ENCODE results near the gene SGTB. TPM values are rescaled to one million over a fixed set of nuclear protein-coding genes. Genes with fewer than 3 reads are reported as not detected.
"Not testable (repeated sequence)": the region's sequence is repeated elsewhere in the genome, so short reads cannot be mapped to it uniquely, and the experiment has no call there.

SGTB gene
- total RNA-seq, 1 donor from 2014 or later: 31.7 TPM

GRCh38 chr5:65734921-65735320 is 13.0 kb upstream of the SGTB start:
- no peak for FAIRE-seq
- Mint-ChIP-seq H3K36me3 (ENCODE audit: low read depth, unreplicated experiment) (peaks cover 4% of the 10 kb centered on the region), H3K27me3 (ENCODE audit: low read depth, unreplicated experiment) (no peaks in the 10 kb centered on the region), H3K9me3 (ENCODE audit: unreplicated experiment) (peaks cover 2% of the 10 kb centered on the region), H3K27ac (ENCODE audit: unreplicated experiment) (no peak overlapping the region), H3K4me1 (ENCODE audit: low read depth, unreplicated experiment) (peaks cover 2% of the 10 kb centered on the region), H3K4me3 (ENCODE audit: unreplicated experiment) (no peak overlapping the region)
- Histone ChIP-seq H2AFZ (ENCODE audit: low read depth, low read length) (no peak overlapping the region), H3K36me3 (ENCODE audit: insufficient read depth, low read length) (no peaks in the 10 kb centered on the region), H3K27me3 (ENCODE audit: insufficient read depth, low read length) (no peaks in the 10 kb centered on the region), H3K4me3 (ENCODE audit: insufficient read depth, low read depth, low read length) (no peak overlapping the region), H3K9me3 (ENCODE audit: insufficient read depth, low read depth, low read length) (no peaks in the 10 kb centered on the region), H3K79me2 (ENCODE audit: insufficient read depth, low read length) (peaks cover 77% of the 10 kb centered on the region), H3K4me1 (ENCODE audit: insufficient read depth, low read length) (no peaks in the 10 kb centered on the region), H3K9ac (ENCODE audit: low read length) (no peak overlapping the region), H3K4me2 (ENCODE audit: low read length) (no peak overlapping the region), H4K20me1 (ENCODE audit: insufficient read depth, low read length) (peaks cover 25% of the 10 kb centered on the region), H3K27ac (ENCODE audit: low read depth, low read length) (no peak overlapping the region)
- DNase-seq (ENCODE audit: low read depth): no peak
- no peak for TF ChIP-seq EZH2 (IDR thresholded peaks at IDR 0.05; ENCODE audit: insufficient read depth, low read length)
- TF ChIP-seq, protein P1, sequence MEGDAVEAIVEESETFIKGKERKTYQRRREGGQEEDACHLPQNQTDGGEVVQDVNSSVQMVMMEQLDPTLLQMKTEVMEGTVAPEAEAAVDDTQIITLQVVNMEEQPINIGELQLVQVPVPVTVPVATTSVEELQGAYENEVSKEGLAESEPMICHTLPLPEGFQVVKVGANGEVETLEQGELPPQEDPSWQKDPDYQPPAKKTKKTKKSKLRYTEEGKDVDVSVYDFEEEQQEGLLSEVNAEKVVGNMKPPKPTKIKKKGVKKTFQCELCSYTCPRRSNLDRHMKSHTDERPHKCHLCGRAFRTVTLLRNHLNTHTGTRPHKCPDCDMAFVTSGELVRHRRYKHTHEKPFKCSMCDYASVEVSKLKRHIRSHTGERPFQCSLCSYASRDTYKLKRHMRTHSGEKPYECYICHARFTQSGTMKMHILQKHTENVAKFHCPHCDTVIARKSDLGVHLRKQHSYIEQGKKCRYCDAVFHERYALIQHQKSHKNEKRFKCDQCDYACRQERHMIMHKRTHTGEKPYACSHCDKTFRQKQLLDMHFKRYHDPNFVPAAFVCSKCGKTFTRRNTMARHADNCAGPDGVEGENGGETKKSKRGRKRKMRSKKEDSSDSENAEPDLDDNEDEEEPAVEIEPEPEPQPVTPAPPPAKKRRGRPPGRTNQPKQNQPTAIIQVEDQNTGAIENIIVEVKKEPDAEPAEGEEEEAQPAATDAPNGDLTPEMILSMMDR (IDR thresholded peaks at IDR 0.05; ENCODE audit: insufficient read depth, low read depth, low read length): no peak

GRCh38 chr5:65734196-65734775 is 12.4 kb upstream of the SGTB start:
- H3K27ac Mint-ChIP-seq (ENCODE audit: unreplicated experiment); H3K4me3 ChIP-seq (ENCODE audit: insufficient read depth, low read depth, low read length); H3K9me3 ChIP-seq (ENCODE audit: insufficient read depth, low read depth, low read length); H3K4me2 ChIP-seq (ENCODE audit: low read length); H3K4me1 ChIP-seq (ENCODE audit: insufficient read depth, low read length); H2AFZ ChIP-seq (ENCODE audit: low read depth, low read length); H3K4me1 Mint-ChIP-seq (ENCODE audit: low read depth, unreplicated experiment); H3K36me3 Mint-ChIP-seq (ENCODE audit: low read depth, unreplicated experiment); H3K9me3 Mint-ChIP-seq (ENCODE audit: unreplicated experiment); H3K27me3 Mint-ChIP-seq (ENCODE audit: low read depth, unreplicated experiment); H3K27me3 ChIP-seq (ENCODE audit: insufficient read depth, low read length); FAIRE-seq; DNase-seq (ENCODE audit: low read depth); H3K36me3 ChIP-seq (ENCODE audit: insufficient read depth, low read length); H3K4me3 Mint-ChIP-seq (ENCODE audit: unreplicated experiment); H3K9ac ChIP-seq (ENCODE audit: low read length); H3K27ac ChIP-seq (ENCODE audit: low read depth, low read length): not testable (repeated sequence)
- H3K79me2 ChIP-seq (ENCODE audit: insufficient read depth, low read length): peaks cover 77% of the 10 kb centered on the region
- H4K20me1 ChIP-seq (ENCODE audit: insufficient read depth, low read length): peaks cover 25% of the 10 kb centered on the region

DNA sequence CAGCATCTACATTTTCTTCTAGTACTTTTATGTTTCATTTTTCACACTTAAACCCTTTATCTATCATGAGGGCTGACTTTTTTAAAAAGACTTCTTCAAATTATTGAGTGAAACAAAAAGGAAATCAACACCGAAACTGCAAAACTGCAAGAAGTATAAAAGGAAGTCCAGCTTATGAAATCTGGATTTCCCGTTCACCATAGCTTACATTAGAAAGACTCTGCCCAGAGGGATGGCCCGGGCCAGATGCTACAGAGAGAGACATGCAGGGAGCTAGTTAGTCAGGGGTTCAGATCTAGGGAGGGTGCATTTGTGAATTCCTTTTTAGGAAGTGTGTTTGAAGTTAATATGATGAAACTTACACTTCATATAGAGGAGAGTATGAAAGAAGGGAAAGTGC is 10.1 kb upstream of the SGTB start:
- not testable (repeated sequence) for H3K36me3 Mint-ChIP-seq (ENCODE audit: low read depth, unreplicated experiment); H3K4me3 Mint-ChIP-seq (ENCODE audit: unreplicated experiment); H3K4me1 Mint-ChIP-seq (ENCODE audit: low read depth, unreplicated experiment); H3K27ac Mint-ChIP-seq (ENCODE audit: unreplicated experiment); FAIRE-seq; H3K9ac ChIP-seq (ENCODE audit: low read length); H3K9me3 Mint-ChIP-seq (ENCODE audit: unreplicated experiment); DNase-seq (ENCODE audit: low read depth); H3K27me3 Mint-ChIP-seq (ENCODE audit: low read depth, unreplicated experiment); H3K27me3 ChIP-seq (ENCODE audit: insufficient read depth, low read length); H3K27ac ChIP-seq (ENCODE audit: low read depth, low read length); H3K4me2 ChIP-seq (ENCODE audit: low read length); H3K4me3 ChIP-seq (ENCODE audit: insufficient read depth, low read depth, low read length); H2AFZ ChIP-seq (ENCODE audit: low read depth, low read length); H3K9me3 ChIP-seq (ENCODE audit: insufficient read depth, low read depth, low read length); H3K4me1 ChIP-seq (ENCODE audit: insufficient read depth, low read length); H3K36me3 ChIP-seq (ENCODE audit: insufficient read depth, low read length)
- Histone ChIP-seq H3K79me2 (ENCODE audit: insufficient read depth, low read length) (peaks cover 74% of the 10 kb centered on the region), H4K20me1 (ENCODE audit: insufficient read depth, low read length) (peaks cover 28% of the 10 kb centered on the region)

Measured in astrocyte (in vitro differentiated cells and primary cell).